B cell (primary cell): Measurements from ENCODE around the gene PYY. TPM values are rescaled to one million over a fixed set of nuclear protein-coding genes. Genes with fewer than 3 reads are reported as not detected.

Experiments used
- ATAC-seq: fragments of 200-7000 bp; cut with Tn5 transposase; one replicate; pipeline ENCODE4 v1.10.0; 2021; ENCODE audit warnings: low read depth, mild to moderate bottlenecking, moderate number of reproducible peaks, moderate library complexity
- CTCF ChIA-PET: fragments of 350-600 bp; sonication (Branson Sonifier 250); formaldehyde crosslinking; loops from one replicate; lab custom pipeline; 2021; ENCODE audit warnings: antibody characterized with exemption, inconsistent platforms; lab: Charles Lee
- POLR2A ChIA-PET: fragments of 350-600 bp; sonication (Branson Sonifier 250); formaldehyde crosslinking; loops from one replicate; lab custom pipeline; 2021; ENCODE audit warnings: antibody characterized with exemption; lab: Charles Lee
- DNase-seq: peaks from one replicate; pipeline ENCODE4 v3.0.0; 2013
- H2AFZ ChIP-seq: 2 replicates; pipeline ENCODE4 v1.6.1; 2012; ENCODE audit warnings: mild to moderate bottlenecking, low read depth, low read length; ENCODE audit not compliant: insufficient read depth, poor library complexity, severe bottlenecking
- H3K27ac ChIP-seq, 2 donors: 1 replicate in 1 of 2; 2 replicates in 1 of 2; pipeline ENCODE4 v1.5.1; 2012 to 2013; ENCODE audit warnings: low read length in 2 of 2, mild to moderate bottlenecking in 2 of 2, moderate library complexity in 1 of 2
- H3K27me3 ChIP-seq, 4 experiments: fragments of 200-600 bp in 1 of 4; sonication (generic) in 1 of 4; replicated peaks in 1 of 4; 1 replicate in 2 of 4; 2 replicates in 2 of 4; pipeline versions ENCODE4 v1.6.1 to v1.7.0; 2013 to 2016; ENCODE audit warnings: low read length in 3 of 4, mild to moderate bottlenecking in 2 of 4, mixed read lengths in 1 of 4, moderate library complexity in 1 of 4; ENCODE audit not compliant: insufficient read depth in 4 of 4, control insufficient read depth in 3 of 4; ENCODE audit errors: control extremely low read depth in 1 of 4
- H3K36me3 ChIP-seq, 2 experiments: replicated peaks in 1 of 2; 1 replicate in 1 of 2; 2 replicates in 1 of 2; pipeline versions ENCODE4 v1.6.1 to v1.7.1; 2013; ENCODE audit warnings: low read length in 1 of 2; ENCODE audit not compliant: insufficient read depth in 2 of 2, control insufficient read depth in 1 of 2; ENCODE audit errors: control extremely low read depth in 1 of 2, extremely low read depth in 1 of 2
- H3K4me1 ChIP-seq, 2 donors: fragments of 200-600 bp in 1 of 2; sonication (generic) in 1 of 2; 1 replicate in 1 of 2; 2 replicates in 1 of 2; pipeline versions ENCODE4 v1.5.1 to v1.6.1; 2013 to 2017; ENCODE audit warnings: low read length in 2 of 2; ENCODE audit not compliant: control insufficient read depth in 2 of 2, insufficient read depth in 2 of 2
- H3K4me2 ChIP-seq: replicated peaks from 2 replicates; pipeline ENCODE3; 2012; ENCODE audit warnings: mild to moderate bottlenecking, low read depth, low read length; ENCODE audit not compliant: poor library complexity, severe bottlenecking
- H3K4me3 ChIP-seq, 5 experiments: fragments of 200-600 bp in 1 of 5; sonication (generic) in 1 of 5; 1 replicate in 3 of 5; 2 replicates in 2 of 5; pipeline versions ENCODE4 v1.5.1 to v1.7.0; 2011 to 2016; ENCODE audit warnings: low read length in 4 of 5, mild to moderate bottlenecking in 4 of 5, low read depth in 2 of 5, control low read depth in 1 of 5, moderate library complexity in 1 of 5; ENCODE audit not compliant: insufficient read depth in 1 of 5; ENCODE audit errors: control extremely low read depth in 1 of 5, extremely low read depth in 1 of 5
- H3K79me2 ChIP-seq: fragments of 200-600 bp; sonication (generic); one replicate; pipeline ENCODE4 v1.6.0; 2016; ENCODE audit warnings: low read length; ENCODE audit not compliant: control insufficient read depth, insufficient read depth
- H3K9ac ChIP-seq: fragments of 200-600 bp; sonication (generic); 2 replicates; pipeline ENCODE4 v1.6.1; 2017; ENCODE audit warnings: mild to moderate bottlenecking, low read length, moderate library complexity
- H3K9me3 ChIP-seq, 3 donors: one replicate each; pipeline versions ENCODE4 v1.6.1 to v1.7.1; 2013; ENCODE audit warnings: low read length in 2 of 3; ENCODE audit not compliant: control insufficient read depth in 2 of 3, insufficient read depth in 1 of 3; ENCODE audit errors: control extremely low read depth in 1 of 3
- H4K20me1 ChIP-seq: 2 replicates; pipeline ENCODE4 v1.6.0; 2012; ENCODE audit warnings: mild to moderate bottlenecking, low read length; ENCODE audit not compliant: insufficient read depth, control insufficient read depth, poor library complexity, severe bottlenecking
- H3K27ac Mint-ChIP-seq: one replicate; pipeline ENCODE4 v1.8.0; 2021; ENCODE audit warnings: mixed read lengths
- H3K27me3 Mint-ChIP-seq: one replicate; pipeline ENCODE4 v1.8.0; 2021; ENCODE audit warnings: mixed read lengths
- H3K4me1 Mint-ChIP-seq: one replicate; pipeline ENCODE4 v1.8.0; 2021; ENCODE audit warnings: mixed read lengths
- H3K4me3 Mint-ChIP-seq: one replicate; pipeline ENCODE4 v1.8.0; 2021; ENCODE audit warnings: mixed read lengths
- H3K9me3 Mint-ChIP-seq: one replicate; pipeline ENCODE4 v1.8.0; 2022; ENCODE audit warnings: mixed read lengths; ENCODE audit not compliant: insufficient read depth
- EZH2 ChIP-seq: IDR thresholded peaks from 2 replicates; pipeline ENCODE4 v1.6.1; 2012; ENCODE audit warnings: borderline replicate concordance, low read depth, mild to moderate bottlenecking, moderate library complexity, low read length; ENCODE audit not compliant: insufficient read depth, poor library complexity, severe bottlenecking
- WGBS: methylation state at CpG from one replicate; pipeline ENCODE4 v1.1.5; 2013; ENCODE audit warnings: missing lambda C conversion rate; ENCODE audit not compliant: insufficient coverage; 5-methylcytosine and 5-hydroxymethylcytosine counted together
- intact Hi-C: fragments of 100-400 bp; cut with micrococcal nuclease; formaldehyde crosslinking; loops from one replicate; pipeline ENCODE4 v1.10.0; 2022
- polyA plus RNA-seq: library from polyadenylated mRNA; depleted of rRNA; stranded (reverse); fragments of >200 nt; gene quantifications from 2 replicates; pipeline ENCODE4 v1.2.3, GENCODE V29; 2012
- total RNA-seq, 2 donors: library from RNA; stranded (reverse); fragments of 120-200 nt in 1 of 2; gene quantifications; 1 replicate in 1 of 2; 2 replicates in 1 of 2; pipeline versions ENCODE4 v1.2.3 to v1.2.4, GENCODE V29; 2013 to 2022
- TF ChIP-seq, protein P1 (sequence below): fragments of 200-600 bp; IDR thresholded peaks from one replicate; pipeline ENCODE4 v1.8.0; 2022; ENCODE audit warnings: antibody characterized with exemption, mild to moderate bottlenecking

The PYY gene
- total and polyA plus RNA-seq, 2 donors (not counting 1 experiment from before 2014, with no cell fraction given), result 0.19 TPM; not detected in 1

DNA sequence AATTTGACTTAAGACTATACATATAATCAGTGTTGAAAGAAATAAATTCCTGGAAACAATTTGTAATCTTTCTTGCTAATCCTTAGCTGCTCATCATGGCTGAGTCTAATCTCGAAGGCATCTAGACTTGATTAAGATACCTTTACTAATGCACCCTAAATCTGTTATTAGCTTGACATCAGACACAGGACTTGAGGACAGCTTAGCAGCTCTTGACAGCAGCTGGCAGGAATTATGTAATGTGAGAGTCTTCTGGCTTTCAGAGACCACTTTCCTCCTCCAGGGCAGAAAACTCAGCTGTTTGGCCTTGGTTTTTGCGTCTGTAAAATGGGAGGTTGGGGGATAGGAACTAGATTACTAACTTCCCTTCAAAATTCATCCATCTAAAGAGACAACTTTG, 39.3 kb downstream of the PYY start:
- H3K27me3 Mint-ChIP-seq, result peaks cover 8% of the 10 kb centered on the region
- intact Hi-C loops, result no loop called here

DNA sequence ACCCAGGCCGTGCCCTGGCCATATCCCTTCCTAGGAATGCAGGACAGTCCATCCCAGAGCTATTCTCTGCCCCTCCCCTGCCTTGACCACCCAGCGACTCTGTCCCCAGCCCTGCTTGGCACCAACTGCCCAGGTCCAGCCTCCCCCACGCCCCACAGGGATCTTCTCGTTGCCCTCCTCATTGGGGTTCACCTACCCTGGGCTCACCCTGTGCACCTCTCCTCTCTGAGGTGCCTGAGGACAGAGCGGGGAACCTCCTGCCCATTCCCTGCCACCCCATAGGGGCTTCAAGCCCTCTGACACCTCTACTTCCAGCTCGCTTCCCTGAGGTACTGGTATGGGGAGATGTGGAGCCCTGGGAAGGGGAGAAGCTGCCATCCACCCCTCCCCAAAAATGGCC, 40.2 kb downstream of the PYY start:
- CTCF ChIA-PET, result interaction anchor here (1.3 to 1.7 kb wide), 3 partner anchors 10 to 130 kb away, joined by 3 to 4 read pairs (median 4); no protein-coding TSS in a partner anchor
- no peaks in the 10 kb centered on the region for H4K20me1 ChIP-seq
- no peak overlapping the region for H3K27ac Mint-ChIP-seq
- WGBS, result 85% methylated on average over 4 of the region's 6 CpGs
- H3K4me1 Mint-ChIP-seq, result peaks cover 16% of the 10 kb centered on the region
- DNase-seq (no peak), ATAC-seq (no peak)
- no peak overlapping the region for H3K27ac ChIP-seq
- no peak overlapping the region for H3K4me3 ChIP-seq
- no peaks in the 10 kb centered on the region for H3K9me3 Mint-ChIP-seq
- H3K9ac ChIP-seq, result no peak overlapping the region
- POLR2A ChIA-PET, result no interaction called here
- H3K27me3 Mint-ChIP-seq, result peaks cover 10% of the 10 kb centered on the region
- intact Hi-C loops, result no loop called here
- H2AFZ ChIP-seq, result no peak overlapping the region
- peaks cover 11 to 18% of the 10 kb centered on the region in 2 donors for H3K4me1 ChIP-seq
- H3K9me3 ChIP-seq, result no peaks in the 10 kb centered on the region
- H3K4me2 ChIP-seq, result no peak overlapping the region
- no peak for TF ChIP-seq EZH2
- TF ChIP-seq, protein P1, sequence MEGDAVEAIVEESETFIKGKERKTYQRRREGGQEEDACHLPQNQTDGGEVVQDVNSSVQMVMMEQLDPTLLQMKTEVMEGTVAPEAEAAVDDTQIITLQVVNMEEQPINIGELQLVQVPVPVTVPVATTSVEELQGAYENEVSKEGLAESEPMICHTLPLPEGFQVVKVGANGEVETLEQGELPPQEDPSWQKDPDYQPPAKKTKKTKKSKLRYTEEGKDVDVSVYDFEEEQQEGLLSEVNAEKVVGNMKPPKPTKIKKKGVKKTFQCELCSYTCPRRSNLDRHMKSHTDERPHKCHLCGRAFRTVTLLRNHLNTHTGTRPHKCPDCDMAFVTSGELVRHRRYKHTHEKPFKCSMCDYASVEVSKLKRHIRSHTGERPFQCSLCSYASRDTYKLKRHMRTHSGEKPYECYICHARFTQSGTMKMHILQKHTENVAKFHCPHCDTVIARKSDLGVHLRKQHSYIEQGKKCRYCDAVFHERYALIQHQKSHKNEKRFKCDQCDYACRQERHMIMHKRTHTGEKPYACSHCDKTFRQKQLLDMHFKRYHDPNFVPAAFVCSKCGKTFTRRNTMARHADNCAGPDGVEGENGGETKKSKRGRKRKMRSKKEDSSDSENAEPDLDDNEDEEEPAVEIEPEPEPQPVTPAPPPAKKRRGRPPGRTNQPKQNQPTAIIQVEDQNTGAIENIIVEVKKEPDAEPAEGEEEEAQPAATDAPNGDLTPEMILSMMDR, result no peak
- H3K36me3 ChIP-seq, result no peaks in the 10 kb centered on the region
- H3K27me3 ChIP-seq, result peaks cover 0 to 12% (median 1%) of the 10 kb centered on the region in 4 experiments
- no peak overlapping the region for H3K4me3 Mint-ChIP-seq
- H3K79me2 ChIP-seq, result no peaks in the 10 kb centered on the region

More for the DNA sequence above, 39.3 kb downstream of the PYY start:
- no peak overlapping the region for H3K4me3 Mint-ChIP-seq
- Histone ChIP-seq H3K4me1 (peaks cover 11 to 18% of the 10 kb centered on the region in 2 donors), H3K9ac (no peak overlapping the region), H3K4me2 (no peak overlapping the region), H3K79me2 (no peaks in the 10 kb centered on the region), H2AFZ (no peak overlapping the region), H3K9me3 (no peaks in the 10 kb centered on the region), H4K20me1 (no peaks in the 10 kb centered on the region), H3K36me3 (no peaks in the 10 kb centered on the region), H3K27ac (no peak overlapping the region), H3K4me3 (no peak overlapping the region), H3K27me3 (peaks cover 0 to 8% (median 0%) of the 10 kb centered on the region in 4 experiments)
- WGBS, result no CpG with 5 or more reads among the region's 2 CpGs
- no peak overlapping the region for H3K27ac Mint-ChIP-seq
- DNase-seq (no peak), ATAC-seq (no peak)
- ChIA-PET CTCF (interaction anchor here (1.3 to 1.7 kb wide), 4 partner anchors 9 to 129 kb away, joined by 3 to 4 read pairs (median 4); no protein-coding TSS in a partner anchor), POLR2A (no interaction called here)
- no peaks in the 10 kb centered on the region for H3K9me3 Mint-ChIP-seq
- H3K4me1 Mint-ChIP-seq, result peaks cover 16% of the 10 kb centered on the region
- no peak for TF ChIP-seq EZH2
- TF ChIP-seq, protein P1, result no peak
